ENCODE measurements around the gene SEMA3F.

Gene SEMA3F

GRCh38 chr3:50154840-50155490, at the start of gene SEMA3F:
TSS of gene SEMA3F (plus strand) at chr3:50155324. CDS start at chr3:50159623, 4,299 bp downstream.
- DNase-seq = peak; percentile 54

GRCh38 chr3:50111757-50112156, 43.4 kb upstream of the SEMA3F start:
- DNase-seq = no peak

GRCh38 chr3:50112462-50112861, 42.7 kb upstream of the SEMA3F start:
- no peak for DNase-seq

- no peak for DNase-seq
These were observed 38.0 kb upstream of the SEMA3F start for GRCh38 chr3:50117120-50117519.

- no peak for DNase-seq
These were observed 36.9 kb upstream of the SEMA3F start for GRCh38 chr3:50118237-50118636.

GRCh38 chr3:50119786-50120185, 35.3 kb upstream of the SEMA3F start:
- DNase-seq = no peak

- no peak for DNase-seq
These were observed 34.6 kb upstream of the SEMA3F start for GRCh38 chr3:50120364-50121071.

- peak; percentile 69 for DNase-seq
These were observed 33.8 kb upstream of the SEMA3F start for GRCh38 chr3:50121072-50122032.

GRCh38 chr3:50122071-50122470, 33.1 kb upstream of the SEMA3F start:
- DNase-seq = no peak

- DNase-seq = no peak
These were observed 32.3 kb upstream of the SEMA3F start for GRCh38 chr3:50122661-50123391.

GRCh38 chr3:50123394-50124051, 31.6 kb upstream of the SEMA3F start:
- no peak for DNase-seq

GRCh38 chr3:50124052-50124799, 30.9 kb upstream of the SEMA3F start:
- DNase-seq = no peak

- no peak for DNase-seq
These were observed 30.3 kb upstream of the SEMA3F start for GRCh38 chr3:50124800-50125178.

GRCh38 chr3:50125541-50126286, 29.4 kb upstream of the SEMA3F start:
- DNase-seq = no peak

- DNase-seq = peak; percentile 63
These were observed 28.6 kb upstream of the SEMA3F start for GRCh38 chr3:50126287-50127211.

- DNase-seq = no peak
These were observed 27.9 kb upstream of the SEMA3F start for GRCh38 chr3:50127251-50127691.

GRCh38 chr3:50128001-50128400, 27.1 kb upstream of the SEMA3F start:
- DNase-seq = no peak

GRCh38 chr3:50130436-50130835, 24.7 kb upstream of the SEMA3F start:
- no peak for DNase-seq

All from kidney glomerular epithelial cell (primary cell).